NCI-H446 treated with DMSO at 0.1 percent for 48 hours (cell line): ENCODE measurements around the gene USP24.
"Not testable (repeated sequence)": the region's sequence is repeated elsewhere in the genome, so short reads cannot be mapped to it uniquely, and the experiment has no call there.

Experiments
- DNase-seq: peaks from one replicate; lab custom pipeline; 2025; lab: John Stamatoyannopoulos, UW

USP24 gene

GRCh38 chr1:55037733-55038551 lies 177.2 kb downstream of the USP24 start:
- DNase-seq: no peak

DNA sequence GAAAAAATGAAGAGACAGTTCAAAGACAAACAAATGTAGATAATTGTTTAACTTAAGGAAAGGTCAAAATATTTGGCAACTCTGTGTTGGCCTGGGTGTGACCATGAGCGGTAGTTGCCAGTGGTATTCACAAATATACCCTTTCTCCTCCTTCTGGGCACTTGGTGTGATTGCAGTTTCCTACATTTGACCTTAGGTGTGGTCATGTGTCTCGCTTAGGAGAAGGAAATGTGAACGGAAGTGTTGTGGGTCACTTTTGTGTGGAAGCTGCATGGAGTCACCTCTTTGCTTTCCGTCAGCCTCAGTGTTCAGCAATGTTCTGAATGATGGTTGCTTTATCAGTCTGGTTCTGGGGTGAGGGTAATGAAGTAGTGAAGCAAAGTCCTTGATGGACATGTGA lies 179.3 kb downstream of the USP24 start:
- no peak for DNase-seq

GRCh38 chr1:55034476-55035133 lies 180.6 kb downstream of the USP24 start:
- peak; percentile 51 for DNase-seq

DNA sequence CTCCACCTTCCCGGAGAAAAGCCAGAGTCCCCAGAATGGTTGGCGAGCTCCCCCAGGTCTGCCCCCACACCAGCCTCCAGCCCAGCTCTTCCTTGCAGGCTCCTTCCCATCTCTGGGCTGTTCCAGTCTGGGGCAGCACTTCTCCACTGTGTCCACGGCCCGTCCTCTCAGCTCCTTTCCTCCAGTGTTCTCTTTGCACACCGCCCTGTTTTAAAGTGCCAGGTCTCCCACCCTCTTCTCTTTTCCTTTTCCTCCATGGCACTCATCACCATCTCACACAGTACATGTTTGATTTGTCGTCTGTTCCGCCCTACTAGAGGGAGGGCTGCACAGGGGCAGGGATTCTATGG lies 181.9 kb downstream of the USP24 start:
- no peak for DNase-seq

- DNase-seq: not testable (repeated sequence)
These were observed 184.1 kb downstream of the USP24 start for GRCh38 chr1:55031098-55031497.

DNA sequence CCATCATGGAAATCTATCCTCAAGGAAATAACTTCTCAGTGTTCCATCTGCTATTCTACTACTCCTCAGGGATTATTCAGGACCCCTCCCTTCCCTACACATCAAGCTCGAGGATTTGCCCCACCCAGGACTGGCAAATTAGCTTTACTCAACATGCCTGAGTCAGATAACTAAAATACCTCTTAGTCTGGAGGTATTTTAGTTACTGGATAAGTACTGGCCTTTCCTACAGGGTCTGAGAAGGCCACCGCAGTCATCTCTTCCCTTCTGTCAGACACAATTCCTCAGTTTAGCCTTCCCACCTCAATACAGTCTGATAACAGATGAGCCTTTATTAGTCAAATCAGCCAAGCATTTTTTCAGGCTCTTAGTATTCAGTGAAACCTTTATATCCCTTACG lies 188.5 kb downstream of the USP24 start:
- not testable (repeated sequence) for DNase-seq

DNA sequence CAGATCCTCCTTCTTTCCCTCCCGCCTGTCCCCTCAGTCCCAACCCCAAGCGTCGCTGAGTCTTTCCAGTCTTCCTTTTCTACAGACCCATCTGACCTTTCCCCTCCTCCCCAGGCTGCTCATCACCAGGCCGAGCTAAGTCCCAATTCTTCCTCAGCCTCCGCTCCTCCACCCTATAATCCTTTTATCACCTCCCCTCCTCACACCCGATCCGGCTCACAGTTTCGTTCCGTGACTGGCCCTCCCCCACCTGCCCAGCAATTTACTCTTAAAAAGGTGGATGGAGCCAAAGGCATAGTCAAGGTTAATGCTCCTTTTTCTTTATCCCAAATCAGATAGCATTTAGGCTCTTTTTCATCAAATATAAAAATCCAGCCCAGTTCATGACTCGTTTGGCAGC lies 191.0 kb downstream of the USP24 start:
- not testable (repeated sequence) for DNase-seq

- DNase-seq: peak; percentile 58
These were observed 193.1 kb downstream of the USP24 start for GRCh38 chr1:55021942-55022546.

DNA sequence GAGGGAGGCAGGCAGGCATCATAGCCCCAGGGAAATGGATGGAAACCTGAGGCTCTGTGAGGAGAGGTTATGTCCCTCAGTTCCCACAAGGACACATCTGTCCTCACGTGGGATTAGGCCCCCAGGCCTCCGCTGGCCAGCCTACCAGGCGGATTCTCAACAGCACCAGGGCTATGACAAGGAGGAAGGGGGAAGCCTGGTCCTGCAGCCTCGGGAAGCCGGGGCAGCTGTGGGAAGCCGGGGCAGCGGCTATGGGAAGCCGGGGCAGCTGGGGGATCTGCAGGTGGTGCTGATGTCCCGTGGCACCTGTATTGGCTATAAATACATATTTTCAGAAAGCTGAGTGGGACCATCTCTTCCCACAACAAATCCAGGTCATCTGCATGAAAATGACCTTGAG lies 196.8 kb downstream of the USP24 start:
- DNase-seq: no peak
